Measurements from ENCODE around the gene U2AF2. TPM values are rescaled to one million over a fixed set of nuclear protein-coding genes. Genes with fewer than 3 reads are reported as not detected.

U2AF2 gene
- total RNA-seq, 1 experiment from 2014 or later: 321 TPM

- H3K23ac ChIP-seq (ENCODE audit: insufficient read length, low read depth, low read length): no peak overlapping the region
- H4K91ac ChIP-seq (ENCODE audit: insufficient read length, low read depth, low read length): no peak overlapping the region
- no peaks in the 10 kb centered on the region for H3K27me3 ChIP-seq (ENCODE audit: insufficient read depth, low read length)
- H2AFZ ChIP-seq (ENCODE audit: low read length): no peak overlapping the region
- H3K4ac ChIP-seq (ENCODE audit: low read depth, low read length): no peak overlapping the region
- H3K9me3 ChIP-seq (ENCODE audit: control insufficient read depth, low read depth, low read length): no peaks in the 10 kb centered on the region
- H2BK120ac ChIP-seq (ENCODE audit: low read depth, low read length, poor library complexity, severe bottlenecking): no peak overlapping the region
- no peak overlapping the region for H3K27ac ChIP-seq (ENCODE audit: insufficient read length, low read depth, low read length)
- H3K14ac ChIP-seq (ENCODE audit: insufficient read depth, low read length): no peak overlapping the region
- H4K8ac ChIP-seq (replicated peaks; ENCODE audit: insufficient read length, low read depth, low read length): no peak overlapping the region
- peaks cover 3% of the 10 kb centered on the region; the same call in 1 of the 2 replicates for H3K4me1 ChIP-seq (ENCODE audit: insufficient read depth, low read length)
- DNase-seq: no peak
- H2BK15ac ChIP-seq (ENCODE audit: low read depth, low read length): no peak overlapping the region
- no peak overlapping the region for H2BK5ac ChIP-seq (ENCODE audit: insufficient read length, low read length)
- no peak overlapping the region for H3K9ac ChIP-seq (ENCODE audit: extremely low read depth, insufficient read length, low read length)
- H2BK12ac ChIP-seq (ENCODE audit: insufficient read length, low read depth, low read length): no peak overlapping the region
- Mint-ChIP-seq H3K4me3 (no peak overlapping the region; a peak in 1 of 5 replicates), H3K27me3 (ENCODE audit: low read depth) (no peaks in the 10 kb centered on the region), H3K4me1 (peaks cover 12 to 17% of the 10 kb centered on the region in 2 experiments), H3K36me3 (ENCODE audit: insufficient read depth in 1 of 3, low read depth in 3 of 3) (peaks cover 63 to 83% (median 74%) of the 10 kb centered on the region in 3 experiments), H3K9me3 (no peaks in the 10 kb centered on the region), H3K27ac (no peak overlapping the region; a peak in 2 of 7 replicates)
- H2AK5ac ChIP-seq (ENCODE audit: insufficient read length, low read length): no peak overlapping the region
- H3K79me2 ChIP-seq (ENCODE audit: insufficient read depth, low read length): peaks cover 38% of the 10 kb centered on the region
- no peak overlapping the region for H2BK20ac ChIP-seq (ENCODE audit: low read depth, low read length, poor library complexity, severe bottlenecking)
- H3K4me2 ChIP-seq (ENCODE audit: insufficient read depth, insufficient read length, low read length): no peak overlapping the region
- no CpG with 5 or more reads among the region's 7 CpGs for WGBS (ENCODE audit: extremely low coverage, insufficient read length, low lambda C conversion rate)
- H4K20me1 ChIP-seq (ENCODE audit: control insufficient read depth, insufficient read depth, insufficient read length): no peaks in the 10 kb centered on the region
- H3K79me1 ChIP-seq (ENCODE audit: insufficient read depth, low read depth, low read length, poor library complexity, severe bottlenecking): no peaks in the 10 kb centered on the region
- H4K5ac ChIP-seq (ENCODE audit: insufficient read length, low read depth, low read length): no peak overlapping the region
- H3K18ac ChIP-seq (ENCODE audit: insufficient read length, low read depth, low read length): no peak overlapping the region
- TF ChIP-seq CTCF (conservative IDR thresholded peaks at IDR 0.05): no peak
- no peaks in the 10 kb centered on the region for H3K23me2 ChIP-seq (ENCODE audit: insufficient read length, low read depth, low read length, poor library complexity, severe bottlenecking)
- H3T11ph ChIP-seq (ENCODE audit: low read length): no peak overlapping the region
- no peak overlapping the region for H3K56ac ChIP-seq (ENCODE audit: insufficient read length, low read depth, low read length)
Observed at GRCh38 chr19:55661826-55662225, 7.0 kb downstream of the U2AF2 start.
